ENCODE results near the gene LEMD2. TPM values are rescaled to one million over a fixed set of nuclear protein-coding genes. Genes with fewer than 3 reads are reported as not detected.

Gene LEMD2
- total RNA-seq, 4 donors from 2014 or later: 50.0 to 76.6 (median 64.6) TPM

DNA sequence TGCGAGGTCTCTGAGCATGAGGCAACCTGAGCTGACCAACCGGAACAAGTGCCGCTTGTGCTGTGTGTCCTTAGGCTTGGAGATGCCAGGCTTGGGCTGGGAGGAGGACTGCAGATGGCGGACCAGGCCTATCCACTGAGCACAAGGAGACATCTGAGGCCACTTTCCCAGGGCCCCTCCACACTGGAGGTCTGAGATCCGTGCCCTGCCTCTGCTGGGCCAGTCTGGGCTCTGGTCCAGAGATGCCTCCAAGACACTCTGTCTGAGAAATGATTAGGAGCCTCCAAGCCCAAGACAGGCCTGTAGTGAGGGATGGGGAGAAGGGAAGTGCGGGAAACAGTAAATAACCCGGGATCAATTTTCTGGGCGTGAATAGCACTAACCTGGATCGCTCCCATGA, 17.9 kb upstream of the LEMD2 start:
- H3K4me1 ChIP-seq: peaks cover 0 to 6% of the 10 kb centered on the region in 2 donors
- no peaks in the 10 kb centered on the region for H3K27me3 ChIP-seq
- intact Hi-C loops (cut with DNase I): no loop called here
- no peak overlapping the region for H3K4me3 ChIP-seq (replicated peaks in 1 of 3)
- no peaks in the 10 kb centered on the region for H3K36me3 ChIP-seq
- no peaks in the 10 kb centered on the region for H3K9me3 ChIP-seq
- WGBS, 2 donors: 59 to 70% methylated on average over 9 of the region's 9 CpGs
- no peak overlapping the region for H3K27ac ChIP-seq
- TF ChIP-seq POLR2A (IDR thresholded peaks at IDR 0.05): no peak
- TF ChIP-seq, protein P1, sequence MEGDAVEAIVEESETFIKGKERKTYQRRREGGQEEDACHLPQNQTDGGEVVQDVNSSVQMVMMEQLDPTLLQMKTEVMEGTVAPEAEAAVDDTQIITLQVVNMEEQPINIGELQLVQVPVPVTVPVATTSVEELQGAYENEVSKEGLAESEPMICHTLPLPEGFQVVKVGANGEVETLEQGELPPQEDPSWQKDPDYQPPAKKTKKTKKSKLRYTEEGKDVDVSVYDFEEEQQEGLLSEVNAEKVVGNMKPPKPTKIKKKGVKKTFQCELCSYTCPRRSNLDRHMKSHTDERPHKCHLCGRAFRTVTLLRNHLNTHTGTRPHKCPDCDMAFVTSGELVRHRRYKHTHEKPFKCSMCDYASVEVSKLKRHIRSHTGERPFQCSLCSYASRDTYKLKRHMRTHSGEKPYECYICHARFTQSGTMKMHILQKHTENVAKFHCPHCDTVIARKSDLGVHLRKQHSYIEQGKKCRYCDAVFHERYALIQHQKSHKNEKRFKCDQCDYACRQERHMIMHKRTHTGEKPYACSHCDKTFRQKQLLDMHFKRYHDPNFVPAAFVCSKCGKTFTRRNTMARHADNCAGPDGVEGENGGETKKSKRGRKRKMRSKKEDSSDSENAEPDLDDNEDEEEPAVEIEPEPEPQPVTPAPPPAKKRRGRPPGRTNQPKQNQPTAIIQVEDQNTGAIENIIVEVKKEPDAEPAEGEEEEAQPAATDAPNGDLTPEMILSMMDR (IDR thresholded peaks at IDR 0.05): no peak
- peak in 1 of 2 donors; percentile 32 for DNase-seq

DNA sequence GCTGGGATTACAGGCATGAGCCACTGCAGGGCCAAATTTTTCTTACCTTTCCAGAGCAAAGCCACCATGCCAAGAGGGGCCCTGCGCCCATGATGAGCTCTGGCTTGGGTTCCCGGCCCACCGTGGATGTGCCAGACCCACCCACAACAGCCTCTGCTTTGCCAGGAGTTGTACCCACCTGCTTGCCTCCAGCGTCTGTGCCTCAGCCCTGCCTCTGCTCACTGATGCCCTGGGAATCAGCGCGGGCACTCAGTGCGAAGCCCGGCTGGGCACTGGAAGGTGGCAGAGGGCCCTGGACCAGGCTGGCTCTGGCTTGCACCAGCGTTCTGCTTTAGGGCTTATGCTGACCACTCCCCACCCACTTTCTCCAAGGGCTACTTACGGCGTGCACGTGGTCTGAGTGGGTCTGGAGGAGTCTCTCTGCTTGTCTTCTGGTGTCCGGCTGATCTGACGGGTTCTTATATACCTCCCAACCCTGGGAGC, 14.7 kb upstream of the LEMD2 start, which contains the start of gene MLN:
Gene MLN, minus strand, starts transcription at position 433 of the 483 bp plus-strand sequence. CDS start 2,840 bp downstream, outside the sequence.
- TF ChIP-seq POLR2A (IDR thresholded peaks at IDR 0.05): no peak
- TF ChIP-seq, protein P1 (IDR thresholded peaks at IDR 0.05): no peak
- H3K9me3 ChIP-seq: no peaks in the 10 kb centered on the region
- no peaks in the 10 kb centered on the region for H3K27me3 ChIP-seq
- no peaks in the 10 kb centered on the region for H3K36me3 ChIP-seq
- no peak within 1 kb of the TSS for H3K27ac ChIP-seq
- intact Hi-C loops (cut with DNase I): no loop called here
- DNase-seq: no peak
- WGBS, 2 donors: 74 to 83% methylated on average over 14 of the region's 14 CpGs
- H3K4me1 ChIP-seq: no peaks in the 10 kb centered on the region
- no peak within 1 kb of the TSS for H3K4me3 ChIP-seq (replicated peaks in 1 of 3)

DNA sequence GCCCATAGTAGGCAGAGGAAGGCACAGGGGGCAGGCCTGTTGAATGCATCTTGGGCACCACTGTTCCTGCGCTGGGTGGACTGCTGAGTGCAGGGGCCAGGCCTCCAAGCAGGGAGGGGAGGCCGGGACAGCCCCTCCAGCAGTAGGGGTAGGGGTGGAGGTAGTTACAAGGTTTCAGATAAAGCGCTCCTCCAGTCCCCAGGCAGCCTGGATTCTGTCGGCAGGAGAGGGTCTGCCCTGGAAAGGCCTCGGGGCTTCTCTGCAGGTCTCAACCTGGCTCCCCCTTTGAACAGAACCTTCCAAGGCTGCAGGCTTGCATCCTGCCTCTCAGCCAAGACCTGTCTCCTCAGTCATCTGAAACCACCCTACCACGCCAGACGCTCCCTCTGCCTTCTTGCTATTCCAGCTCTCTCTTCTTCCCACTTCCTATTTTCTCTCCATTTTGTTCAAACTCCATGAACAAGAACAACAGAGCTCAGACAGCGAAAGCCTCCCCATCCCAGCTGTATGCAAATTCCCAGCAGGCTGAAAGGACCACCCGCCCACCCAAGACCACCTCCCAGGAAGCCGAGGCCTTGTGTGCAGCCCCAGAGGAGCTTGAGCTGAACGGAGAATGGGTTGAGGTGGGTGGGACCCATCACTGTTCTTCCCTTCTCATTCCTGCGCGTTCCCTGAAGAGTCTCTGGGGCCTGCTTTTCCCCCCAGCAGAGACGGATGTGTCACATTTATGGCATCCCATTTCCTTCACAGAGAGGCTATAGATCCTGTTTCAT, 13.4 kb upstream of the LEMD2 start:
- intact Hi-C loops (cut with DNase I): no loop called here
- H3K27me3 ChIP-seq: no peaks in the 10 kb centered on the region
- H3K4me3 ChIP-seq (replicated peaks in 1 of 3): no peak overlapping the region
- no peaks in the 10 kb centered on the region for H3K36me3 ChIP-seq
- no peak overlapping the region for H3K27ac ChIP-seq
- DNase-seq: no peak
- H3K9me3 ChIP-seq: no peaks in the 10 kb centered on the region
- 74 to 81% methylated on average over 12 to 14 of the region's 14 CpGs for WGBS, 2 donors
- no peaks in the 10 kb centered on the region for H3K4me1 ChIP-seq
- TF ChIP-seq, protein P1 (IDR thresholded peaks at IDR 0.05): no peak
- no peak for TF ChIP-seq POLR2A (IDR thresholded peaks at IDR 0.05)

DNA sequence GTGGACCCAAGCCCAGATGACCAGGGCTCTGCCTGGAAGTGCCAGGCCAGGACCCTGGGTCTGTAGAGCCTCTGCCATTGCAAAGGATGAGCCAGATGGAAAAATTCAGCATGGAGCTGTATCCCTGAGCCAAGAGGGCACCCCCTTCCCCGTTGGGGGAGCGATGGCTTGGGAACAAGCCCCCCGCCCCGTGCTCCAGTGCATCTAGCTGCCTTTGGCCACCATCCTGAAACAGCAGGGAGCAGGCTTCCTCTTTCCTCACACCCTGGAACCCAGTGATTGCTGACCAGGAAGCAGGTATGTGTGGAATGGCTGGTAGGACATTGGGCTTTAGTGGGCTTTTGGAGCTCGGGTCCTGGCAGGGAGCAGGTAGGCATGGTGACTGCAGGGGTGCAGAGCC, 12.7 kb upstream of the LEMD2 start:
- no peak overlapping the region for H3K27ac ChIP-seq
- TF ChIP-seq POLR2A (IDR thresholded peaks at IDR 0.05): no peak
- TF ChIP-seq, protein P1 (IDR thresholded peaks at IDR 0.05): no peak
- no peak overlapping the region for H3K4me3 ChIP-seq (replicated peaks in 1 of 3)
- 82 to 96% methylated on average over 4 to 5 of the region's 5 CpGs for WGBS, 2 donors
- no peaks in the 10 kb centered on the region for H3K27me3 ChIP-seq
- H3K9me3 ChIP-seq: no peaks in the 10 kb centered on the region
- DNase-seq: no peak
- intact Hi-C loops (cut with DNase I): no loop called here
- no peaks in the 10 kb centered on the region for H3K4me1 ChIP-seq
- no peaks in the 10 kb centered on the region for H3K36me3 ChIP-seq

DNA sequence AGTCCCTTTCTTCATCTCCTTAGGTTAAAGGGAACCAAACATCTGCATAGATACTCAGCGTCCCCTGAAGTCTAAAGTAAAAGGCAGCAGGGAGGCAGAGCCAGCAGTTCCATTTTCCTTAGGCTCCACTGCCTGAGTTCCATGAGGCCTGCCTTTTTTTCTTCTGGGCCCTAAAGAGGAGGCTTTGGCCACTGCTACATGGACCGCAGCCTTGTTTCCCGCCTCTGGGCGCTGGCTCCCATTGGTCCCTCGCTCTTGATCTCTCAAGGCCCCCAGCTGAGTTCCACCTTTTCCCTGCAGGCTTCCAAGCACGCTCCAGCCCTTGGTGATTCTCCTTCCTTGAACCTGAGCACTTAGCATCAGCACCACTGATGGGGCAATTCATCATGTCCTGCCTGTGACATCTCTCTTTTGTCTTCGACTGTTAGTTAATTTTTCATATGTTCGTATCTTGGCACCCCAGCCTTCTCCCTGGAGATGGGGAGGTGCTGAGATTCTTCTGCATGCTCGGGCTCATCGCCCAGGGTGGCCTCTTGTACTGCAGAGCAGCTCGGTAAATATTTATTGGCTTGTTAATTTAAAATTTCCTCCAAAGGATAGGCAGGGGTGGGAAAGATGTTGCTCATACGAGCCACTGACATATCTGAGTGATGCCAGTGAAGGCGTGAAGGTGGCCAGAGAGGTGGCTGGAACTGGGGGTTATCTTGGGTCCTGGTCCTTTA, 11.5 kb upstream of the LEMD2 start:
- intact Hi-C loops (cut with DNase I): no loop called here
- Histone ChIP-seq H3K4me1 (no peaks in the 10 kb centered on the region), H3K9me3 (no peaks in the 10 kb centered on the region), H3K4me3 (replicated peaks in 1 of 3) (no peak overlapping the region), H3K27ac (no peak overlapping the region), H3K36me3 (no peaks in the 10 kb centered on the region), H3K27me3 (no peaks in the 10 kb centered on the region)
- no peak for TF ChIP-seq POLR2A (IDR thresholded peaks at IDR 0.05)
- TF ChIP-seq, protein P1 (IDR thresholded peaks at IDR 0.05): no peak
- 88 to 89% methylated on average over 13 of the region's 13 CpGs for WGBS, 2 donors
- DNase-seq: no peak

All from thyroid gland (tissue), 4 donors.